NCI-H345 treated with DMSO at 0.1 percent for 48 hours (cell line): ENCODE measurements around the gene SUSD1.

Experiments used
- DNase-seq: peaks from one replicate; lab custom pipeline; 2025; ENCODE audit not compliant: unreplicated experiment; lab: John Stamatoyannopoulos, UW

SUSD1 gene

GRCh38 chr9:112072721-112073638 is 102.1 kb downstream of the SUSD1 start:
- no peak for DNase-seq

GRCh38 chr9:112069318-112070169 is 105.6 kb downstream of the SUSD1 start:
- no peak for DNase-seq

GRCh38 chr9:112065806-112066606 is 109.1 kb downstream of the SUSD1 start:
- DNase-seq: no peak

GRCh38 chr9:112064871-112065270 is 110.2 kb downstream of the SUSD1 start:
- no peak for DNase-seq

- no peak for DNase-seq
These were observed 111.5 kb downstream of the SUSD1 start for GRCh38 chr9:112063586-112063985.

- DNase-seq: no peak
These were observed 111.9 kb downstream of the SUSD1 start for GRCh38 chr9:112063151-112063550.

- no peak for DNase-seq
These were observed 113.9 kb downstream of the SUSD1 start for GRCh38 chr9:112061152-112061740.

- no peak for DNase-seq
These were observed 115.2 kb downstream of the SUSD1 start for GRCh38 chr9:112059966-112060320.

- no peak for DNase-seq
These were observed 115.7 kb downstream of the SUSD1 start for GRCh38 chr9:112059145-112059965.

- DNase-seq: no peak
These were observed 118.1 kb downstream of the SUSD1 start for GRCh38 chr9:112056996-112057395.

GRCh38 chr9:112054916-112055315 is 120.2 kb downstream of the SUSD1 start:
- DNase-seq: no peak

- no peak for DNase-seq
These were observed 123.3 kb downstream of the SUSD1 start for GRCh38 chr9:112051812-112052211.

GRCh38 chr9:112050544-112051475 is 124.3 kb downstream of the SUSD1 start:
- DNase-seq: no peak

- DNase-seq: no peak
These were observed 125.1 kb downstream of the SUSD1 start for GRCh38 chr9:112049811-112050516.

GRCh38 chr9:112048924-112049691 is 126.0 kb downstream of the SUSD1 start:
- DNase-seq: no peak

GRCh38 chr9:112047538-112048066 is 127.5 kb downstream of the SUSD1 start:
- DNase-seq: no peak

- no peak for DNase-seq
These were observed 128.9 kb downstream of the SUSD1 start for GRCh38 chr9:112046181-112046580.
